GM19238 (cell line): ENCODE measurements around the gene PIR.

Experiments
- DNase-seq: peaks from one replicate; pipeline ENCODE4 v3.0.0; 2011; ENCODE audit warnings: low spot score; ENCODE audit not compliant: insufficient read length

The PIR gene

DNA sequence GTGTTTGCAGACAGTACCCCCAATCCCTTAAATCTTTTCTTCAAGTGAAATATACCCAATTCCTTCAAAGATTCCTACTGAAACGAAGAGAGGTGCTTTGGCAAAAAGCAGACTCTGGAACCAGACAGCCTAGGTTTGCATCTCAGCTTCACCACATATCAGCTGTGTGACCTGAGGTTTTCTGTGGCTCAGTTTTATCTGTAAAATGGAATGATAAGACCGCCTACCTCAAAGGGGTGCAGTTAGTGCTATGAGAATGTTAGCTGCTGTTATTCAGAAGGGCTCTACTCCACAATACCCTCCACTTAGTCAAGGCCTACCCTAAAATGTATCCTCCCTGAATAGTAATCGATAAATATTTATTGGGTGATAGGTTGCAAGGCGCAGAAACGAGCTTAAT, 664 bp downstream of the PIR start:
- DNase-seq: no peak

GRCh38 chrX:15483891-15484290, 9.2 kb downstream of the PIR start:
- DNase-seq: no peak

DNA sequence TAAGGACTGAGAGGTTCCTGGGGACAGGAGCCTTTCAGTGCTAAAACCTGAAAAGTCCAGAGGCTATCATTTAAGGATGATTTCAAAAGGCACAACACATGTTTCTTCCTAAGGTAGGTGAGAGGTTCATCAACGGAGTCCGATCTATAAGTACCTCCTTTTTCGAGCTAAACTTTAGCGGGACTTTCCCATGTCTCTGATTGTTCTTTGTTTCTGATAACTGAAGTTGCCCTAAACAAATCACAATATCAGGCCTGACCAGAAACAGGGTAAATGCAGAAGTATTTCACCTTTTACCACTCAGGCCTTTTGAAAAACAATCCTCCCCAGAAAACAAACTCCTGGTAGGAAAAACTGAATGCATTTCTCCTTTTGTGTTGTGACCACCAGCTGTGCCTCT, 17.6 kb downstream of the PIR start:
- no peak for DNase-seq

DNA sequence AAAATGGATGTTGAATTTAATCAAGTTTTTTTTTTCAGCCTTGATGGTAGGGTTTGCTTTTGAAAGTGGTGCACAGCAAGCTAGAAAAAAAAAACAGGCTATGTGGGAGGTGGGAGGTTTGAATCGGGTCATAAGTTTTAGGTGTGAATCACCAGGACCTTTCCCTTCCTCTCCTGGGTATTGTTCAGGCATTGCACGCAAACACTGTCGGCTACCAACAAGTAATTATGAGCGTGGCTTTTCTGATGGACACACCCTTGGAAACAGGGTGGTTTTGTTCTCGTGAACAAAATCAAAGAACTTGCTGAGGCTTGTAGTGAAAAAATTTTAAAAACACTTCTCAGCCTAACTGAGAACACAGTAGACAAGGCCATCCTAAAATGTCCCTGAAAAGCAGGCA, 18.1 kb downstream of the PIR start:
- no peak for DNase-seq

DNA sequence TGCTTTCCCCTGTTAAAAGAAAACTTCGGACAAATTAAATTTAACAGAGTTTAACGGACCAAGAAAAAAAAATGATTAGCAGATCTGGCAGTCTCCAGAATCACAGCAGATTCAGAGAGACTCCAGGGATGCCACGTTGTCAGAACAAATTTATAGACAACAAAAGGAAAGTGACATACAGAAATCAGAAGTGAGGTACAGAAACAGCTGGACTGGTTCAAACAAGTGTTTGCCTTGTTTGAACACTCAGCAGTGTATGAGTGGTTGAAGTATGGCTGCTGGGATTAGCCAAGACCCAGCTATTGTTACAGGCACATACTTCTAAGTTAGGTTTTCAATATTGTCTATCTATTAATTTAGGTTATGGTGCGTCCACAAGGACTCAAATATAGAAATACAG, 19.1 kb downstream of the PIR start:
- DNase-seq: no peak

- no peak for DNase-seq
Observed at GRCh38 chrX:15472531-15472930, 20.6 kb downstream of the PIR start.

DNA sequence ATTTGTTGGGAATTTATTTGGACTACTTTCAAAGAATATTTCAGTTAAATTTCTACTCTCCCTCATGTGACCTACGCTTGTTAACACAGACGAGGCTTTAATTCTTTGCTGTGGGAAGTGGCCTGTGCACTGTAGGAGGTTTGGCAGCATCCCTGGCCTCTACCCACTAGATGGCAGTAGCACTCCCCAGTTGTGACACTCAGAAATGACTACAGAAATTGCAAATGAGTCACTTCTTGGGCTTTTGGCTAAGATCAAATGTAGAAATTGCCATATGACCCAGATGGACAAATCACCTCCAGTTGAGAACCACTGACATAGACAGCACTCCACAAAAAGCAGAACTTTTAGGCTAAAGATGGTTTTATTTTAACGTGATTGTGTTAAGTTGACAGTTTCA, 22.1 kb downstream of the PIR start:
- peak; percentile 9 for DNase-seq

- no peak for DNase-seq
Observed at GRCh38 chrX:15469613-15470012, 23.5 kb downstream of the PIR start.

GRCh38 chrX:15468036-15468435, 25.1 kb downstream of the PIR start:
- DNase-seq: no peak

GRCh38 chrX:15465896-15466651, 27.1 kb downstream of the PIR start:
- peak; percentile 3 for DNase-seq

DNA sequence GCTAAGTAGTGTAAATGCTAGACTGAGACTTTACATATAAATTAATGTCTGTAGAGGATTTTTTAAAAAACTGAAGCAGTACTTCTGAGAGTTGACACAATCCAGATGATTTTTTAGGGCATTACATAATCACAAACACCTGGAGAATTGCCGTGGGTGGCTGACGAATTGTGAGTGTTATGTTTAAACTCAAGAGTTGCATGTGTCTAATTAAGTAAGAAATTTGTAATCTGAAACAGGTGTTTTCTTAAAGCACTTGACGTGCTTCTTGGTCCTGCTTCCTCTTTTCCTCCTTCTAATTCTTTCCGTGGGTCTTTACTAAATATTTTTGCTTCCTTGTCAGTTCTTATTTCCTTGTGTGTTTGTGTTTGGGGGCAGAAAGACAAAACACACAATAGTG, 27.8 kb downstream of the PIR start:
- no peak for DNase-seq

DNA sequence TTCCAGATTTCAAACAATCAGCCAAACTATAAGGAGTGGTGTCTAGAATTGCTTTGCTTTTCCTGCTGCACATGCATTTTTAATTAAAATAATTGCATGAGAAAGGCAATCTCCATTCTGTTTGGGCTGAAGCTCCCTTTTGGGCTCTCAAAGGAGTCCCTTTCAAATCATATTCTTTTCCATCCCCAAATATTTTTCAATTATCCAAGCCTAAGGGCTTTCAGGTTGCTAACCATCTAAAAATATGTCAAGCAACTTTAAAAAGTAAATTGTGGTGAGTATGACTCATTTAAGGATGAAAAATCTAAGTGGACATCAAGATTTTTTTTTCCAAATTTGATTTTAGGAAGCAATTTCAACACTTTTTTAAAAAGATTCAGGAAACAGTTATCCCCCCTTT, 28.4 kb downstream of the PIR start:
- DNase-seq: no peak

DNA sequence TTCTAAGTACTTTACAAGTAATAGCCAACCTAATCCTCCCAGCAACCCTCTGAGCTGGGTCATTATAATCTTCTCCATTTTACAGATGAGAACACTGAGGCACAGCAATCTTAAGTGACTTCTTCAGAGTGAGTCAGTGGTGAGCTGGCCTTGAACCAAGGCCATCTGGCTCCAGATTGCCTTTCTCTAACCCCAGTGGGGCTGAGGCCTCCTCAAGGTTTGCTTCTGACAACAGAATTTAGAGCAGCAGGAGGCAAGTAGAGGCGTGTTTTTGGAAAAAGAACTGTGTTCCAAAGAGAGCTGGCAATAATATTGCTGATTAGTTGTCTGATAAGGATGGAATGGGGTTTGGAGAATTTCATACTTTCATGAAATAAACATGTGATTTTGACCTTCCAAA, 41.2 kb downstream of the PIR start:
- DNase-seq: no peak

GRCh38 chrX:15448010-15448639, 45.0 kb downstream of the PIR start:
- DNase-seq: no peak

DNA sequence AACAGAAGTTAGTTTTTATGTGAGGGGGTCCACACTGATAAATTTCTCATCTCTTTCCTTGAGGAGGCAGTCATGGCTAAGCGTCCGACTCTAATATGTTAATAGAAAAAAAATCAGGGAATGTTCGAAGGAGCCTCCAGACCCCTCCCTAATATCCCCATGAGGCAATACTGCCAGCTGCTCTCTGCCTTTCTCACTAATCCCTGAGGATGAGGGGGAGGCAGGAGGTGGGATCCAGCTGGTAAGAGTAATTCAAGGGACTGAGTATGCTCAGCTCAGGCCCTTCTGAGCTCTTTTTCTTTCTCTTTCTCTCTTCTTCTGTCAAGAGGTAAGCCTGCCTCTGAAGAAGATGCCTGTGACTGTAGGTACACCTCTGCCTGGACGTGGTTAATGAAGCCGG, 51.7 kb downstream of the PIR start:
- no peak for DNase-seq

DNA sequence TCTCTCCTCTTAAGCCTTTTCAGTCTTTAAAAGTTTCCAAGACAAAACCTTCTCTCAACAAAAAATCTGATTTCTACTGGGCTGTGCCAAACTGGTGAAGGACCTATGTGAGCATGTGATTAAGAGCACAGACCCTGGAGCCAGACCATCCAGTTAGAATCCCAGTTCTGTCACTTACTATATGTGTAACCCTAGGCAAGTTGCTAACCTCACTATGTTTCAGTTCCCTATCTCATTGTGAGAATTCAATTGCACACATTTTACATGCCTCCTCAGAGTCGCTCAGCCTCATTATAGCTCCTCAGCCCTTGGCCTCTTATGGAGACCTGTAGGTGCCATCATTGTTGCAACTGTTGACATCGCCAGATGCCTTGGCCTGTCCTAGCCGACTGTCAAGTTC, 54.8 kb downstream of the PIR start:
- no peak for DNase-seq

DNA sequence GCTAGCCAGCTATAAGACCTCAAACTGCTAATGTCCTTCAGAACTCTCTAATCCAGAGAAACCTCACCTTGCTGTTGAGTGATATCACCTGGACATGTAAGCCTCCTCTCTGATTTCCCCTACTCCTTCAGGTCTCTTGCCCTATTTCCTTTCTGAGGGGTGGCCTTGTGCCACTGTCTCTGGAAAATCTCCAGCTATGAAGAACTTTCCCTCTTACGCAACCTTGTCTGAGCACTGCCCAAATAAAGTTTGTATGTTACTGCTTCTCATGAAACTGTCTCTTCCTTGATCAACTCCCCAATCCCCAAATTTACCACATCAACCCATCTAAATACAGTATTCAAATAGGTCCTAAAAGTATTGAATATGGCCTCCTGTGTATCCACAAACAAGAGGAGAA, 55.4 kb downstream of the PIR start:
- DNase-seq: no peak

DNA sequence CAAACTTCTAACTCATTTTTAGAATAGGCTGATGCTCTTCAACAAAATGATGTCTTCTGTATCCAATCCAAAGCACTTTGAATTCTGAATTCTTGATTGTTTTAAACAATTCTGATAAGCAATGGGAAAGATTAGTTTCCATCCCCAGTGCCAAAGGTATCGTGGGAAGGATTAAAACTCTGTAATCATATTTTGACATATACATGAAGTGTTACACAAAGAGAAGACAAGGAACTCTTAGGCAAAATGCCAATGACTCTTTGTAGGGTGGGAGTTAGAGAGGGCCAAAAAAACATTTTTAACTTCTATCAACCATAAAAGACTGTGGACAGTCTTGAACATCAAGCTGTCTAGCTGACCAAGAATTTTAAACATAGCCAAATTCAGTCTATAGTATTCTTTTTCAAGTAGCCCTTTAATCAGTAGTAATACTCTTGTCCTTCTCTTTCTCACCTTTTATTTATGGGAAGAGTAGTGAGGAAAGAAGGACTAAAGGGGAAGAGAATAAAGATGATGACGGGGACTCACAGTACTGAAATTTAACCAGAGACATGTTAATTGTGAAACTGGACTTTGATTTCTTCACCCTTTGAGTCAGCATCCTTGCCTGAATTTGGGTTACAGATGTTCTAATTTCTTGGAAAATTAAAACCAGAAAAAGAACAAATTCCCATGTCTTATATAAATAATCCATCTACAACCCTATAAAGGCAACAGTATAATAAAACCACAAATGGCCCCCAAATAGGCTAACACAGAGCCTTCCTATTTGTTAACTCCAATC, 57.1 kb downstream of the PIR start:
- DNase-seq: no peak

DNA sequence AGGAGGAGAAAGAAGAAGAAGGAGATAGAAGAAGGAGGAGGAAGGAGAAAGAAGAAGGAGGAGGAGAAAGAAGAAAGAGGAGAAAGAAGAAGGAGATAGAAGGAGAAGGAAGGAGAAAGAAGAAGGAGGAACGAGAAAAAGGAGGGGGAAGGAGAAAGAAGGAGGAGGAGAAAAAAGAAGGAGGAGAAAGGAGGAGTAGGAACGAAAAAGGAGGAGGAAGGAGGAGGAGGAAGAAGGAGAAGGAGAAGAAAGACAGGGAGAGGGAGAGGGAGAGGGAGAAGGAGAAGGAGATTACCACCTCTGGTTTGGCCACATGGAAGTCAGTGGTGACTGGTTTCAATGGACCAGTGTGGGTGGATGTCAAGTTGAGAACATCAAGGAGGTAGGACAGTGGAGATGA, 58.9 kb downstream of the PIR start:
- DNase-seq: no peak

DNA sequence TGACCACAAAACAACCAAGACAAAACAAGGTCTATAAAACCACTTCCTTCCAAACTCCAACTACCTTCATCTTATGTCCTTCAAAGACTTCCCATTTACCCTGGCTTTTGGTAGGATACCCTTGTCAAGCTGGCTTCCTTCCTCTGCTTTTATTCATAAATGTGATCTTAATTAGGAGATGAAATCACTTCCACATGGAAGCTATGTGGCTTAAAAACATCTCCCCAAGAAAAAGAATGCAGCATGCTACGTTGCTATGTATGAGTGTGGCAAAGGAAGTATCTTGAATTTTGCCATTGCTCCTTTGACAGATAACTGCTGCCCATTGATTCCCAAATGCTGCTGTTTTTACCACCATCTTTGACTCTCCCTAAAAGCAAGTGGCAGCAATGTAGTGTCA, 62.5 kb downstream of the PIR start:
- DNase-seq: no peak

GRCh38 chrX:15430076-15430475, 63.1 kb downstream of the PIR start:
- DNase-seq: no peak

- no peak for DNase-seq
Observed at GRCh38 chrX:15425024-15425423, 68.1 kb downstream of the PIR start.
